ENCODE measurements around the gene ADH5.
"Not testable (repeated sequence)": the region's sequence is repeated elsewhere in the genome, so short reads cannot be mapped to it uniquely, and the experiment has no call there.

The ADH5 gene

DNA sequence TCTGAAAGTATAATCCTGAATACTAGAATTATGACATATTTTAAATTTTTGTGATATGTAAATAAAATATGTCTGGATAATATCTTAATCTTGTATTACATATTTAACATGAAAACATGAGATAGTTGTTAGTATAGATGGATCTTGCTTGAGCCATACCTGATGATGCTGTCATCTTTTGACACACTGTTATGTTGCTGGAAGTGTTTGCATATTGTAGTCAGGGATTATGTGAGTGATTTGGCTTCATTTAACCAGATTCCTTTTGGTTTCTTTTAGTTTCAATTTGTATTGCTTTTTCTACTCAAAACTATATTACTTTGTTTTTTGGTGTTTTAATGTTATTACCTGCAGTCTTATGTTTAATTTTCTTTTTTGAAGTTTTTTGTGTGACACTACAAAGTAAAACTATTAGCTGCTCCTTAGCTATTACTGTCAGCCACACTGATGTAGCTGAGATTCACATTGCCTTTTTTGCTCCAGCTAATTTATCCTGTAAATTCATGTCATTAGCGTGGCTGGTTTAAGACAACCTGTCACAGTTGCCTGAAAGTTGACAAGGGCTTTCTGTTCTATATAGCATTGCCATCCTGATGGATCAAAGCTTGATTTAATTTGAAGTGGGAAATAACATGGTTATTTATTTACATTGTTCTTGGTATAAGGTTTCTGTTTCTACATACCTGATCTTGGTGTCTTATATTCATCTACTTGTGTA lies 59.4 kb downstream of the ADH5 start:
- no peak for DNase-seq

DNA sequence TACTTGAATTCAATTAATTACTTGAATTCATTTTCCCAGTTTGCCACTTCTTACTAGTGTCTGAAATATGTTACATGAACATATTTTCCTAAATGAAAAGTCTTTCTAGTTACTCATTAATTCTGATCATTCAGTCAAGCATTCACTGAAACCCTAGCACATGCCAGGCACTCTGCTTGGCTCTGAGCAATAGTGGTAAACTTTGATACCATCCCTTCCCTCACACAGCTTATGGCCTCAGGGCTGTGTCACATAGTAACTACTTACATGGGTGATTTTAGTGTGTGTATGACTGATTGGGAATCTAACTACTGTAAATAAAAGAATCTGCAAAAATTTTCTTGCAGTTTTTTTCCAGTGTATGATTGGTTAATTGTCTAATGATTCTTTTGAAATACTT lies 60.4 kb downstream of the ADH5 start:
- DNase-seq: no peak

DNA sequence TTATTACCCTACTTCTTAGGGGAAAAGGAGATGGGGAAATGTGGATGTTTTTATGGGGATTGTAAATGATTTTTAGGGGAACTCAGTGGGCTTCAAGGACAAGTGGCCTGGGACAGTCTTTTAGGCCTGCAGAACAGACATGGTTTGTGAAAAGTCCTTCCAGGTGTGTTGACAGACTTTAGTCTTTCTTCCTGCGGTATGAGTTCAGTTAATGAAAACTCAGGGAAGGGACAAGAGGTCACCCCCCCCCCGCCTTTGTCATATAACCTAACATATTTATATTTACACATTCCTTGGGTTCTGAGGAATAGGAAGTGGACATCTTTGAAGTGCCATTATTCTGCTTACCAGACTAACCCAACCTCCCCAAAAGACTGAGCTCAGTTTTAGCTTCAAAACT lies 61.3 kb downstream of the ADH5 start:
- DNase-seq: no peak

DNA sequence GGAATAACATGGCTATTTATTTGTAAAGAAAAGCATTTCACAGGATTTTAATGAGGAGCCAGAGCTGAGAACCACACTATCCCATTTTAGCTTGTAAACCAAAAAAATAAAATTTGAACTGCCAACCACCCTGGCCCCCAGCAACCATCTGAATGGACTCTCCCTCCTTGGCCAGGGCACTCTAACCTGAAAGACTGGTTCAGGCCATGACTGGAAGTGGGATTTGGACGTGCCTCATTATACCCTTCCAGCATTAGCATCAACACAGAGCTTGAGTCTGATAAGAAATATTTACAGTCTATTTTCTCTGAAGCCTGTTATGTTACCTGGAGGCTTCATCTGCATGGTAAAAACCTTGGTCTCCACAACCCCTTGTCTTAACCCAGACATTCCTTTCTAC lies 63.1 kb downstream of the ADH5 start:
- DNase-seq: no peak

DNA sequence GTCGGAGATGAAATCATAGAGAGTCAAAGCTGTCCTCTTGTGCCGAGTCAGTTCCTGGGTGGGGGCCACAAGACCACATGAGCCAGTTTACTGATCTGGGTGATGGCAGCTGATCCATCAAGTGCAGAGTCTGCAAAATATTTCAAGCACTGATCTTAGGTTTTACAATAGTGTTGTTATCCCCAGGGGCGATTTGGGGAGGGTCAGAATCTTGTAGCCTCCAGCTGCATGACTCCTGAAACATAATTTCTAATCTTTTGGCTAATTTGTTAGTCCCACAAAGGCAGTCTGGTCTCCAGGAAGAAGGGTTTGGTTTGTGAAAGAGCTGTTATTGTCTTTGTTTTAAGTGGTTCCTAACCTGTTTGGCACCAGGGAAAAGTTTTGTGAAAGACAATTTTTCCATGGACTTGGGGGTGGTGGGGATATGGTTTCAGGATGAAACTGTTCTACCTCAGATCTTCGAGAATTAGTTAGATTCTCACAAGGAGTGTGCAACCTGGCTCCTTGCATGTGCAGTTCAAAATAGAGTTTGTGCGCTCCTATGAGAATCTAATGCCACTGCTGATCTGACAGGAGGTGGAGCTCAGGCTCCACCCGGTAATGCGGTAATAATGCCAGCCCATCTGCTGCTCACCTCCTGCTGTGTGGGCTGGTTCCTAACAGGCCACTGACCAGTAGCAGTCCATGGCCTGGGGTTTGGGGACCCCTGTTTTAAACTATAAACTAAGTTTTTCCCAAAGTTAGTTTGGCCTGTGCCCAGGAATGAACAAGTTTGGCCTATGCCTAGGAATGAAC lies 63.9 kb downstream of the ADH5 start:
- no peak for DNase-seq

DNA sequence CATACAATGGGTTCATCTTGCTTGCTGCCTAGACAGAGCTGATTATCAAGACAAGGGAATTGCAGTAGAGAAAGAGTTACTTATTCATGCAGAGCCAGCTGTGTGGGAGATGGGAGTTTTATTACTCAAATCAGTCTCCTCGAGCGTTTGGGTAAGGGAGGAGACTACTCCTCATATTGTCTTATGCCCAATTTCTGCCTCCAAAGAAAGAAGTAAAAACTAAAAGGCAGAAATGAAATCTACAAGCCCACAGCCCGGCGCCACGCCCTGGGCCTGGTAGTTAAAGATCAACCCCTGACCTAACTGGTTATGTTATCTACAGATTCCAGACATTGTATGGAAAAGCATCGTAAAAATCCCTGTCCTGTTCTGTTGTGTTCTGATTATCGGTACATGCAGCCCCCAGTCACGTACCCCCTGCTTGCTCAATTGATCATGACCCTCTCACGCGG lies 64.8 kb downstream of the ADH5 start:
- DNase-seq: not testable (repeated sequence)

DNA sequence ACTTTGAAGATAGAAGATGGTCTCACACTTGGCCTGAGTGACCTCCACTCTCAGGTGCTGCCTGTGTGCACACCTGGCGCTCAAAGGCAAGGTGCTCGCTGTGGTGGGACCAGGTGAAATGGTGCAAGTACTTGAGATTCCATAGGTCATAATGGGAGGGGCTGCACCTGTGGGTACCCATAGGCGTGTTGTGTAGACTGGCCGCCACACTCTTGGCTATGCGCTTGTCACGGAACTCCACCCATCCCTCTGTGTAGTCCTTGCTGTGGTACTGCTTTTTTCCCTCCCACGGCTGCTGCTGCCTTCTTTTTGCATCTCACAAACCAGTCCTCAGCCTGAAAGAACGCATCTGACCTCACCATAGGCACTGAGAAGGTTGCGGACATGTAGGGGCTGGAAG lies 66.0 kb downstream of the ADH5 start:
- DNase-seq: no peak

DNA sequence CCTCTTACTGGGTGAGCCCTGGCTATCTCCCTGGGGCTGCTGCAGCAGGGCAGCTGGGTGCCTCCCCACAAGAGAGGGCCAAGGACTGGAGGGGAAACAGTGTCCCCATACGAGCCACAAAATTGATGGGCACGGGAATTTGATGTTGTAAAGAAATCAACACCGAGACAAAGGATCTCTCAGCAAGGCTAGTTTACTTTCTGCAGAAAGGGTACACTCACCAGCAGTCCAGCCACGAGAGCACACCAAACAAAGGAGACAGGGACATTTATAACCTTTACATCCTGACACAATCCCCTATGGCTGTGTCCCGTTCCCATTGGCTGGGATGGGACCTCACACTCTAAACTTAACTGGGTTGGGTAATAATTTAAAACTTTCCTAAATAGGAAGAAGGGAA lies 67.2 kb downstream of the ADH5 start:
- no peak for DNase-seq
